RPMI8226 (cell line): ENCODE measurements around the gene KIF25.
"Not testable (repeated sequence)": the region's sequence is repeated elsewhere in the genome, so short reads cannot be mapped to it uniquely, and the experiment has no call there.

ENCODE experiments used
- DNase-seq: peaks from one replicate; pipeline ENCODE4 v3.0.0-alpha.2; 2015

Gene KIF25

DNA sequence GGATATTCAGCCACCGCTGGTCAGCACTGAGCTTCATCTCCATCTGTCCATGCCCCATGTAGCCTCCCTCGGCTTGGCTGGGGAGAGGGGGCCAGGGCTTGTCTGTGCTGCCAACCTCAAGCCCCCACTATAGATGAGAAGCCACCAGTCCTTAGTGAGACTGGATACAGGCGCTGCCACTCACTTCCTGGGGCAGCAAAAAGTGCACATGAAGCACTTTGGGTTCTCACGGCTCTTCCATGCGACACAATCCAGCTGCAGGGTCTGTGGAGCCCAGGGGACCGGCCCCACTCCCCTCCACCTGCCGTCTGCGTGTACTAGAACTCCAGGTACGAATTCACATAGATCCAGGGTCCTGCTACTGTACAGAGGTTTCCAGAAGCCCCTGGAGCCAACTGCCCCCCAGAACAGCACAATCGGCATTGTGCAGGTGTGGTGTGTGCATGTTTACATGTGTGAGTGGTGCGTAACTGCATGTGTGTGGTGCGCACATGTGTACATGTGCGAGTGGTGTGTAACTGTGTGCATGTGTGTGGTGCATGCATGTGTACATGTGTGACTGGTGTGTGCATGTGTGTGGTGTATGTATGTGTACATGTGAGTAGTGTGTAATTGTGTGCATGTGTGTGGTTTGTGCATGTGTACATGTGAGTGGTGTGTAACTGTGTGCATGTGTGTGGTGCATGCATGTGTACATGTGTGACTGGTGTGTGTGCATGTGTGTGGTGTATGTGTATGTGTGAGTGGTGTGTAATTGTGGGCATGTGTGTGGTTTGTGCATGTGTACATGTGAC is 76.7 kb downstream of the KIF25 start:
- no peak for DNase-seq

- no peak for DNase-seq
Observed at GRCh38 chr6:168075216-168075615, 77.7 kb downstream of the KIF25 start.

- no peak for DNase-seq
Observed at GRCh38 chr6:168075787-168076202, 78.3 kb downstream of the KIF25 start.

- DNase-seq, result not testable (repeated sequence)
Observed at GRCh38 chr6:168077401-168077800, 79.9 kb downstream of the KIF25 start.

- DNase-seq, result no peak
Observed at GRCh38 chr6:168078175-168078942, 80.9 kb downstream of the KIF25 start.

DNA sequence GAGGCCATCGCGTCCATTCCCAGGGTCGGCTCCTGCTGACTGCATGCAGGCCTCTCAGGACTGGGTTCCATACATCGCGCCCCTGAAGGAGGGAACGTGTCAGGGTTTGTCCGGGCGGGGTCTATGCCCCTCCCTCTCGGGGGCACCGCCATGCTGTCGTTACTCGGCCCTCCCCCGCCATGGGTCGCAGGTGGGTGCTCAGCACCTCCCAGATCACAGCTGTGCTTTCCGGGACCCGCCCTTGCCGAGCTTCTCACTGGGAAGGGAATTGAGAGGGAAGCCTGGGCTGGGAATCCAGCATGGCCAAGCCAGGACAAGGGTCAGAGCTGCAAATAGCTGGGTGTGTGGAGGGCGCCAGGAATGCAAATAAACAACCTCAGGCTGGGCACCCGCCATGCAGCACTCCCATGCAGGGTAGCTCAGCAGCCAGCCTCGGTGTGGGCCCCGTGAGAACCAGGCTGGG is 81.5 kb downstream of the KIF25 start, which contains the start of gene FRMD1:
FRMD1 (minus strand) TSS at position 270 of the 463 bp plus-strand sequence; CDS start at position 152, 118 bp downstream.
- no peak for DNase-seq

DNA sequence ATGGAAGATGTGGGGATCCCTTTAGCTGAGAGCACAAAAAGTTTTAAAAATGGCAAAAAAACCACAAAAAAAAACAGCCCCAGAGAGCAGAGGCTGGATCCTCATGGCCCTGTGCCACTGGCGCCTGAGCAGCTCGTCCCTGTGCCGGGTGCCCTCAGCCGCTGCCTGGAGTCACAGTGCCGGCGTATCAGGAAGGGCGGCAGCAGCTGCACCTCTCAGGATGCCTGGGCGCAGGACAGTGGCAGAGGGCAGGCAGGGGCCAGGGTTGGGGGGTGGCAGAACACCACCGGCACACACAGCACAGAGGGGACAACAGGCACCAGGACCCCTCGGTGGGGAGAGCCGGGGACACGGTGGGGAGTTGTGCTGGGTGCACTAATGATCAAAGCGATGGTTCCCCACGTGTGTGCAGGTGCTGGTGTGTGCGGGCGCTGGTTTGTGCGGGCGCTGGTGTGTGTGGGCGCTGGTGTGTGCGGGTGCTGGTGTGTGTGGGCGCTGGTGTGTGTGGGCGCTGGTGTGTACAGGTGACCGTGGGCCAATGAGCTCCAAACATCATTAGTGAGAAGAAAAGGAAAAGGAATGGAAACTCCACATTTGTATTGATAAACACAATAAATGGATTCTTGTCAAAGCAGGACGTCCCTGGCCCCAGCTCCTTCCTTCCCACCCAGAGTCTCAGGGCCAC is 83.1 kb downstream of the KIF25 start:
- no peak for DNase-seq

DNA sequence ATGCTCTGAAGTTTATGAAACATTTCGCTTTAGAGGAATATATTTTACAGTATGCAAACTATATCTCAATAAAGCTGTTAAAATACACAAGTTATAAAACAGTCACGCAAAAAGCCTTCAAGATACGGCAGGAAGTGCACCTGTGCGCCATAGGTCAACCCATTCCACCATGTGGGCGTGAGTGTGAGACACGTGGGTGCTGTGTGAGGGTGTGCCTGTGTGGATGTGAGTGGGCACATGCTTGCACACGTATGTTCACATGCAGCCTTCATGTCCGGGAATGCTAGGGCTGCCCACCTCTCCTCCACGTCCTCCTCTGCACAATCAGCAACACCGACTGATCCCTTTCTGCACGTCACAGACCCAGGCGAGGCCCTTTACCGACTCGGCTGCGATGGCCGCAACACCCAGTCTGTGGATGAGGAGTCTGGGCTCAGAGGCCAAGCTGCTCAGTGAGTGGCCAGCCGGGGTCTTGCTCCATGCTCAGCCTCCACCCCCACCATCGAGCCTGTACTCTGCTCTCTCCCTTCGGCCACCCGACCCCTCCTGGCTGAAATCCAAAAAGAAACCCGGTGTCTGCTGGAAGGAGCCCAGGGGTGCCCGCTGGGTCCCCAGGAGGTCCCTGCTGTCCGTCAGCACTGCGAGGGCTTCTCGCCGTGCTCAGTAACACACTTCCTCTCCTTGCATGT is 84.5 kb downstream of the KIF25 start:
- no peak for DNase-seq

- no peak for DNase-seq
Observed at GRCh38 chr6:168082860-168083513, 85.5 kb downstream of the KIF25 start.

DNA sequence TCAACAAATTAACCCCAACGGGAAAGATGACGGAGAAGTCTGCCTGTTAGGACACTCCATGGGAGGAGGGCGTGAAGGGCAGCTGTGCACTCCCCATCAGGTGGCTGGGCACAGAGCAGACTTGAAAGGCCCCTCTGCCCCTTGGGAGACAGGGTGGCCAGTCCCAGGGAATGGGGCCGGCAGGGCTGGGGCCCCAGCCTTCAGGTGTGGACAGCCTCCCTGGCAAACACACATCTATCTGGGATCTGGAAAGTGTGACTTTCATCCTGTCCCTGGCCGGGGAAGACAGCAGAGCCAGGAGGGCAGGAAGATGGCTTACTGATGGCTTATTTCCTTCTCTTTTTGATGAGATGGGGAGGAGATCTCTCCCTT is 86.0 kb downstream of the KIF25 start:
- no peak for DNase-seq

- no peak for DNase-seq
Observed at GRCh38 chr6:168084465-168085160, 87.1 kb downstream of the KIF25 start.

DNA sequence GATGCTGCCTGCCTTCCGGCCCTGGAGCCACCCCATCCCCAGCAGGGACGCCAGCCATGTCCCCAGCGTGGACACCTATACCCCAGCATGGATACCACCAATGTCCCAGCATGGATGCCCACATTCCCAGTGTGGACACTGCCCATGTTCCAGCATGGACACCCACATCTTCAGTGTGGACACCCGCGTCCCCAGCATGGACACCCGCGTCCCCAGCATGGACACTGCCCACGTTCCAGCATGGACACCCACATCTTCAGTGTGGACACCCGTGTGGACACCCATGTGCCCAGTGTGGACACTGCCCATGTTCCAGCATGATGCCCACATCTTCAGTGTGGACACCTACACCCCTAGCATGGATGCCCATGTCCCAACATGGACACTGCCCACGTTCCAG is 88.6 kb downstream of the KIF25 start:
- DNase-seq, result no peak

- no peak for DNase-seq
Observed at GRCh38 chr6:168086616-168087015, 89.1 kb downstream of the KIF25 start.

DNA sequence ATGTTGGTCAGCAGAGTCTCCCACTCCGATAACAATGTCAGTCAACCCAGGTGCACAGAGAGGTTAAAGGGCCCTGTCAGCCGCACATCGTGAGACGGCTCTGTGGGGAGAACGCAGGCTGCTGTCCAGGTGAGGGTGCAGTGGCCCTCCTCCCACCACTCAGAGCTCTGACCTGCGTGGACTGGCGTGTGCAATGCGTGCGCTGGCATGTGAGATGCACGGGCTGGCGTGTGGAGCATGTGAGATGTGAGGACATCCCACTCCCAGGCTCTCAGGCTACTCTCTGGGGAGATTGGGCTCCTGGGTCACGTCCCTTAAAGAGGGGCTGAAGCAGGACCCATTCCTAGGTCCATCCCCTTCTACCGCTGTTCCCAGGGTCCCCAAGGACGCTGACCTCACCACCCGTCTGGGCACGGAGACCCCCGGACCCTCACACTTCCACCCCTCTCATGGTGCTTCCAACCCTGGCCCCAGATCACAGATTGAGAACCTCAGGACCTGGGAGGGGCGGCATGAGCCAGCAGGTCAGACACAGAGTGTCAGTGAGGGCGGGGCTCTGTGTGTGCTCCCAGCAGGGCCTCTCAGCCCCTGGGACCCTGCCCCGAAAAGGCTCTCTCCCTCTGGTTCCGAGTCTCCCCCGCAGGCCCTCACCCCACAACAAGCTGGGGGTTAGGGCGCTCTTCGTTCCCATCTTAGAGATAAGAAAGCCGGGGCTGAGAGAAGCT is 90.1 kb downstream of the KIF25 start:
- DNase-seq, result no peak

GRCh38 chr6:168088161-168089053 is 90.9 kb downstream of the KIF25 start:
- DNase-seq, result no peak

- DNase-seq, result no peak
Observed at GRCh38 chr6:168089186-168090063, 92.0 kb downstream of the KIF25 start.

DNA sequence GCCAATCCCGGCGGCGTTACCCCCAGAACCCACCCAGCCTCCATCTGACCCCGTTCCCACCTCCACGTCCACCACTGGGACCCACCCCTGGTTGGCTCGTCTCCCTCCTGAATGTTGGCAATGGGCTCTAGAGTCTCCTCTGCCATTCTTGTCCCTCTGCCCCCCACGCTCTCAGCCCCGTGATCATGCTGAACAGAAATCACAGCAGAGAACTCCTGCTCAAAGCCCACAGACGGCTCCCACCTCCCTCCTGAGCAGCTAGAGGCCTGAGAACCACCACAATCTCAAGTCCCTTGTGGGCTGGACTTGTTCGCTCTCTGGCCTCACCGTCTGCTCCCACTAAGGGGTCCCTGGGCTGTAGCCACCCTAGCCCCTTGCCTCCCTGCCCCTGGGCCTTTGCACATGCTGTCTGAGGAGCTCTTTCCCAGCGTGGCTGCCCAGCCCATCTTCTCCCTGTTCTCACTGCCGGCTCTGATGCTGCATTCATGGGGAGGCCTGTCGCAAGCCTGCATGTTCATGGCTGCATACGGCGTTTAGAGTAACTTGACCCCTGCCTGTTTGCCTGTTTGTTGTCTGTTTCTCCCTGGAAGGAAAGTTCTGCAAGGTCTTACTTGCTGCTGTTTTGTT is 92.7 kb downstream of the KIF25 start:
- no peak for DNase-seq

DNA sequence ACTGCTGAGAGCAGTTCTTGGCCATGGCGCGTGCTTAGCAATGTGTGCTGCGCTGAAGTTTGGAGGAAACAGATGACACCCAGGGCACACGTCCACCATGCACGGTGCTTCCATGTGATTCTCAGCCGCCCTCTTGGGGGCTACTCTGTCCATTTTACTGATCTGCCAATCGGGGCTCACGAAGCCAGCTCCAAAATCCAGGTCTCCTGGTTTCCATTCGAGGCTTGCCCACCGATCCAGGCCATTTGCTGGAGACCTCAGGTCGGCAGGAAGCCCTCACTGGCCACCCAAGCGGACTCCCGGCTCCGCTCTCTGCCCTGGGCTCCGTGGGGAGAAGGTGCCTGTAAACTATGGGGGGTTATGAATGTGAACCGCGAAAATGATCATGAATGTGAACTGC is 93.2 kb downstream of the KIF25 start:
- DNase-seq, result no peak
